Subcutaneous abdominal adipose tissue (tissue), 5 donors: ENCODE measurements around the gene MYOZ3.

Experiments used
- H3K27ac ChIP-seq: one replicate; pipeline ENCODE4 v1.7.0; 2013; ENCODE audit warnings: low read depth, mild to moderate bottlenecking, inconsistent platforms, low read length, moderate library complexity
- H3K27me3 ChIP-seq, 5 donors: one replicate each; pipeline ENCODE4 v1.7.0; 2013; ENCODE audit warnings: low read length in 5 of 5, inconsistent platforms in 1 of 5; ENCODE audit not compliant: control insufficient read depth in 5 of 5, insufficient read depth in 4 of 5
- H3K36me3 ChIP-seq, 5 donors: one replicate each; pipeline ENCODE4 v1.7.0; 2013; ENCODE audit warnings: low read length in 5 of 5; ENCODE audit not compliant: control insufficient read depth in 5 of 5, insufficient read depth in 5 of 5
- H3K4me1 ChIP-seq, 5 donors: one replicate each; pipeline ENCODE4 v1.7.0; 2013; ENCODE audit warnings: low read length in 5 of 5, mild to moderate bottlenecking in 3 of 5, moderate library complexity in 1 of 5; ENCODE audit not compliant: control insufficient read depth in 5 of 5, insufficient read depth in 5 of 5
- H3K4me3 ChIP-seq, 5 donors: one replicate each; pipeline ENCODE4 v1.7.0; 2013; ENCODE audit warnings: low read length in 5 of 5, low read depth in 1 of 5
- H3K9ac ChIP-seq, 5 donors: one replicate each; pipeline ENCODE4 v1.7.0; 2013; ENCODE audit warnings: low read length in 5 of 5, mild to moderate bottlenecking in 4 of 5, moderate library complexity in 3 of 5
- H3K9me3 ChIP-seq, 5 donors: one replicate each; pipeline ENCODE4 v1.7.0; 2013; ENCODE audit warnings: low read length in 5 of 5; ENCODE audit not compliant: control insufficient read depth in 5 of 5
- donor health status: healthy.
- donor health status: healthy.
- donor health status: healthy.
- donor health status: healthy.
- donor health status: healthy.

The MYOZ3 gene

GRCh38 chr5:150648294-150649107, 12.6 kb upstream of the MYOZ3 start:
- Histone ChIP-seq H3K4me3 (no peak overlapping the region), H3K36me3 (peaks cover 0 to 41% (median 33%) of the 10 kb centered on the region in 5 donors), H3K27ac (peak overlapping the region; percentile 50), H3K9me3 (no peaks in the 10 kb centered on the region), H3K9ac (no peak overlapping the region), H3K27me3 (no peaks in the 10 kb centered on the region), H3K4me1 (peaks cover 20 to 60% (median 58%) of the 10 kb centered on the region in 5 donors)

GRCh38 chr5:150649108-150650020, 11.7 kb upstream of the MYOZ3 start:
- no peak overlapping the region for H3K9ac ChIP-seq
- no peaks in the 10 kb centered on the region for H3K9me3 ChIP-seq
- peaks cover 20 to 65% (median 55%) of the 10 kb centered on the region in 5 donors for H3K4me1 ChIP-seq
- no peaks in the 10 kb centered on the region for H3K27me3 ChIP-seq
- H3K27ac ChIP-seq = no peak overlapping the region
- H3K36me3 ChIP-seq = peaks cover 0 to 41% (median 33%) of the 10 kb centered on the region in 5 donors
- no peak overlapping the region for H3K4me3 ChIP-seq

GRCh38 chr5:150650021-150651006, 10.7 kb upstream of the MYOZ3 start:
- Histone ChIP-seq H3K36me3 (peaks cover 0 to 41% (median 33%) of the 10 kb centered on the region in 5 donors), H3K27ac (peak overlapping the region; percentile 24), H3K27me3 (no peaks in the 10 kb centered on the region), H3K9me3 (no peaks in the 10 kb centered on the region), H3K4me3 (no peak overlapping the region), H3K4me1 (peaks cover 15 to 56% (median 46%) of the 10 kb centered on the region in 5 donors), H3K9ac (peak overlapping the region in 1 of 5 donors; percentile 27)

GRCh38 chr5:150651382-150651781, 9.7 kb upstream of the MYOZ3 start:
- H3K36me3 ChIP-seq = peaks cover 0 to 41% (median 33%) of the 10 kb centered on the region in 5 donors

GRCh38 chr5:150651924-150652671, 9.0 kb upstream of the MYOZ3 start:
- Histone ChIP-seq H3K4me1 (peaks cover 12 to 62% (median 52%) of the 10 kb centered on the region in 5 donors), H3K4me3 (no peak overlapping the region), H3K9me3 (no peaks in the 10 kb centered on the region), H3K9ac (peak overlapping the region in 3 of 5 donors; percentile 9 to 19 (median 14)), H3K27ac (peak overlapping the region; percentile 94), H3K36me3 (peaks cover 0 to 41% (median 33%) of the 10 kb centered on the region in 5 donors), H3K27me3 (no peaks in the 10 kb centered on the region)

More at GRCh38 chr5:150651382-150651781, 9.7 kb upstream of the MYOZ3 start:
- Histone ChIP-seq H3K27ac (peak overlapping the region; percentile 24), H3K9me3 (no peaks in the 10 kb centered on the region), H3K4me3 (no peak overlapping the region), H3K4me1 (peaks cover 11 to 58% (median 48%) of the 10 kb centered on the region in 5 donors), H3K9ac (no peak overlapping the region), H3K27me3 (no peaks in the 10 kb centered on the region)

- H3K4me3 ChIP-seq = no peak overlapping the region
- H3K27me3 ChIP-seq = no peaks in the 10 kb centered on the region
- peak overlapping the region; percentile 94 for H3K27ac ChIP-seq
- H3K36me3 ChIP-seq = peaks cover 0 to 37% (median 28%) of the 10 kb centered on the region in 5 donors
- peaks cover 12 to 63% (median 51%) of the 10 kb centered on the region in 5 donors for H3K4me1 ChIP-seq
- peak overlapping the region in 2 of 5 donors; percentile 47 to 92 for H3K9ac ChIP-seq
- no peaks in the 10 kb centered on the region for H3K9me3 ChIP-seq
Measured at GRCh38 chr5:150653145-150653761, 7.8 kb upstream of the MYOZ3 start.

- no peaks in the 10 kb centered on the region for H3K9me3 ChIP-seq
- peak overlapping the region in 2 of 5 donors; percentile 32 to 92 for H3K9ac ChIP-seq
- peak overlapping the region; percentile 94 for H3K27ac ChIP-seq
- H3K36me3 ChIP-seq = peaks cover 0 to 30% (median 21%) of the 10 kb centered on the region in 5 donors
- no peaks in the 10 kb centered on the region for H3K27me3 ChIP-seq
- no peak overlapping the region for H3K4me3 ChIP-seq
- peaks cover 15 to 68% (median 58%) of the 10 kb centered on the region in 5 donors for H3K4me1 ChIP-seq
Measured at GRCh38 chr5:150653762-150654556, 7.1 kb upstream of the MYOZ3 start.

GRCh38 chr5:150655221-150655620, 5.8 kb upstream of the MYOZ3 start:
- Histone ChIP-seq H3K9me3 (no peaks in the 10 kb centered on the region), H3K36me3 (peaks cover 0 to 17% (median 9%) of the 10 kb centered on the region in 5 donors), H3K9ac (no peak overlapping the region), H3K27ac (peak overlapping the region; percentile 77), H3K4me3 (no peak overlapping the region), H3K27me3 (no peaks in the 10 kb centered on the region), H3K4me1 (peaks cover 16 to 72% (median 60%) of the 10 kb centered on the region in 5 donors)
